ENCODE data around the gene IMPDH2.

Gene IMPDH2

GRCh38 chr3:49028673-49029562 lies at the start of gene IMPDH2:
TSS of gene IMPDH2 (minus strand) at chr3:49029398. CDS start at chr3:49029350, 48 bp downstream.
- TF ChIP-seq CTCF (IDR thresholded peaks at IDR 0.05; ENCODE audit: insufficient read depth, low read depth, low read length, missing control alignments) = no peak
- DNase-seq (ENCODE audit: low read depth) = peak; percentile 97
- peak within 1 kb of the TSS; percentile 89 for H3K4me3 ChIP-seq (ENCODE audit: low read depth, low read length)

DNA sequence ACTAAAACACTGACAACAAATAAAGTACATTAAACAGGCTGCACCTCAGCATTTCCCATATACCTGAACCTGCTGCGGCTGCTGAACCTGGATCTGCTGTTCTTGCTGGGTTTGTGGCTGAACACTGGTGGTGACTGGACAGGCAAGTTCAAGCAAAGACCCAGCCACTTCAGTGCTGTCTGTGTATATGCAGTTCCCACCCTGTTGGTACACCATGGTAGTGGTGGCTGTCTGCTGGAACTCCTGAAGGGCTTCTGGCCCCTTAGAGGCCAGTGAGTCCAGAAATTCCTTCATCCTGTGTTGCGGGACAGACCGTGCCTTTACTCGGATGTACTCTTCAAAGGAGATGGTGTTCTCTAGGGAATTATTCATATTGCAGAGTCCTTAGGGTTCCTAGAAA lies 47.4 kb upstream of the IMPDH2 start:
- DNase-seq (ENCODE audit: low read depth) = no peak
- no peak overlapping the region for H3K4me3 ChIP-seq (ENCODE audit: low read depth, low read length)
- no peak for TF ChIP-seq CTCF (IDR thresholded peaks at IDR 0.05; ENCODE audit: insufficient read depth, low read depth, low read length, missing control alignments)

DNA sequence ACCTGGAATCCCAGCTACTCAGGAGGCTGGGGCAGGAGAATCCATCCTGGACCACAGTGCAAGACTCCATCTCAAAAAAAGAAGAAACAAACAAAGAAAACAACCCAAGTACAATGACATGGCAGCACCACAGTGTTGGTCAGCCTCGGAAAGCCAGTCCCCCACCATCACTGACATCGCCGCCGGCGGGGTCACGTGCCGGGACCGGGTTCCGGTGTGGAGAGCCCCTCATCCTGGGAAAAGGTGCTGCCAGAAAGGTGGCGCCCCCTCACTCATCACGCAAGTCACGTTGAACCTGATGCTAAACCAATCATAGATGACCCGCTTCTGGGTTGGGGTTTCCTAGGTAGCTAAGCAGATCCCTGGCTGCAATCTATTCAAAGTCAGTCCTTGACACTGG lies 46.9 kb upstream of the IMPDH2 start:
- TF ChIP-seq CTCF (IDR thresholded peaks at IDR 0.05; ENCODE audit: insufficient read depth, low read depth, low read length, missing control alignments) = no peak
- no peak overlapping the region for H3K4me3 ChIP-seq (ENCODE audit: low read depth, low read length)
- no peak for DNase-seq (ENCODE audit: low read depth)

DNA sequence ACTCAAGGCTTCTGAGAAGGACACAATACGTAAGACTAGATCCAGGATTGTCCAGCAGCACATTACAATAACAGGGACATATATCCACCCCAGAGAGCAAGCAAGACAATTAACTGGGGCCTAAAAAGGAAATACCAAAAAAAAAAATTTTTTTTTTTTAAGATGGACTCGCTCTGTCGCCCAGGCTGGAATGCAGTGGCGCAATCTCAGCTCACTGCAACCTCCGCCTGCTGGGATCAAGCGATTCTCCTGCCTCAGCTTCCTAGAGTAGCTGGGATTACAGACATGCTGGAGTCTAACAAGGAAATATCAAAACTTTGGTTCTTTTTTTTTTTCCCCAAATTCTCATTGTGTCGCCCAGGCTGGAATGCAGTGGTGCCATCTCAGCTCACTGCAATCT lies 28.8 kb upstream of the IMPDH2 start:
- TF ChIP-seq CTCF (IDR thresholded peaks at IDR 0.05; ENCODE audit: insufficient read depth, low read depth, low read length, missing control alignments) = no peak

GRCh38 chr3:49057268-49057667 lies 28.1 kb upstream of the IMPDH2 start:
- DNase-seq (ENCODE audit: low read depth) = no peak
- no peak for TF ChIP-seq CTCF (IDR thresholded peaks at IDR 0.05; ENCODE audit: insufficient read depth, low read depth, low read length, missing control alignments)
- no peak overlapping the region for H3K4me3 ChIP-seq (ENCODE audit: low read depth, low read length)

More for the DNA sequence above, 28.8 kb upstream of the IMPDH2 start:
- no peak overlapping the region for H3K4me3 ChIP-seq (ENCODE audit: low read depth, low read length)
- no peak for DNase-seq (ENCODE audit: low read depth)

DNA sequence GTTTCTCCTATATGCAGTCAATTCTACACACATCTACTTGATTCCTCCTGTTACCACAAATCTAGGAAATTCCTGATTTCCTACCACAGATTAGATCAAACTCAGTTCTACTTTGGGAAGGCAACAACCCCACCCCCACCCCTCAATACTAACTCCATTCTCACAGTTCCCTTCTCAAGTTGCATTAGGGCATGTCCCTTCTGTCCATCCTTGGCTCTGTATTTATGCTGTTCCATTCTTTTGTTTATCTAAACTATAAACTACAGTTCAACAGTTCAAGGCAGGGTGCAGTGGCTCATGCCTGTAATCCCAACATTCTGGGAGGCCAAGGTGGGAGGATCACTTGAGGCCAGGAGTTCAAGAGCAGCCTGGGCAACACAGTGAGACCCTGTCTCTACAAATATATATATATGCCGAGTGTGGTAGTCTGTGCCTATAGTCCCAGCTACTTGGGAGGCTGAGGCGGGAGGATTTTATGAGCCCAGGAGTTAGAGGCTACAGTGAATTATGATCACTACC lies 25.2 kb upstream of the IMPDH2 start:
- no peak for TF ChIP-seq CTCF (IDR thresholded peaks at IDR 0.05; ENCODE audit: insufficient read depth, low read depth, low read length, missing control alignments)
- no peak for DNase-seq (ENCODE audit: low read depth)
- H3K4me3 ChIP-seq (ENCODE audit: low read depth, low read length) = no peak overlapping the region

Measured in GM12865 (cell line).